Dendritic cell treated with granulocyte-macrophage colony-stimulating factor and Interleukin-4, amounts not matched to agents 40 ng/mL and 50 ng/mL, for 4 days (primary cell): ENCODE data around the gene THAP8.
"Not testable (repeated sequence)": the region's sequence is repeated elsewhere in the genome, so short reads cannot be mapped to it uniquely, and the experiment has no call there.

ENCODE experiments used
- H3K27ac Mint-ChIP-seq: one replicate; pipeline ENCODE4 v1.8.0; 2022; ENCODE audit warnings: mild to moderate bottlenecking, mixed read lengths
- H3K27me3 Mint-ChIP-seq: one replicate; pipeline ENCODE4 v1.8.0; 2022; ENCODE audit warnings: mild to moderate bottlenecking, mixed read lengths
- H3K36me3 Mint-ChIP-seq: one replicate; pipeline ENCODE4 v1.8.0; 2022; ENCODE audit warnings: low read depth, mixed read lengths
- H3K4me1 Mint-ChIP-seq: one replicate; pipeline ENCODE4 v1.8.0; 2022; ENCODE audit warnings: low read depth, mixed read lengths
- H3K4me3 Mint-ChIP-seq: one replicate; pipeline ENCODE4 v1.8.0; 2022; ENCODE audit warnings: mild to moderate bottlenecking, moderate library complexity, mixed read lengths
- H3K9me3 Mint-ChIP-seq: one replicate; pipeline ENCODE4 v1.8.0; 2022; ENCODE audit warnings: mixed read lengths
- intact Hi-C: fragments of 100-400 bp; cut with micrococcal nuclease; formaldehyde crosslinking; loops from one replicate; pipeline ENCODE4 v1.15.0; 2022

THAP8 gene

DNA sequence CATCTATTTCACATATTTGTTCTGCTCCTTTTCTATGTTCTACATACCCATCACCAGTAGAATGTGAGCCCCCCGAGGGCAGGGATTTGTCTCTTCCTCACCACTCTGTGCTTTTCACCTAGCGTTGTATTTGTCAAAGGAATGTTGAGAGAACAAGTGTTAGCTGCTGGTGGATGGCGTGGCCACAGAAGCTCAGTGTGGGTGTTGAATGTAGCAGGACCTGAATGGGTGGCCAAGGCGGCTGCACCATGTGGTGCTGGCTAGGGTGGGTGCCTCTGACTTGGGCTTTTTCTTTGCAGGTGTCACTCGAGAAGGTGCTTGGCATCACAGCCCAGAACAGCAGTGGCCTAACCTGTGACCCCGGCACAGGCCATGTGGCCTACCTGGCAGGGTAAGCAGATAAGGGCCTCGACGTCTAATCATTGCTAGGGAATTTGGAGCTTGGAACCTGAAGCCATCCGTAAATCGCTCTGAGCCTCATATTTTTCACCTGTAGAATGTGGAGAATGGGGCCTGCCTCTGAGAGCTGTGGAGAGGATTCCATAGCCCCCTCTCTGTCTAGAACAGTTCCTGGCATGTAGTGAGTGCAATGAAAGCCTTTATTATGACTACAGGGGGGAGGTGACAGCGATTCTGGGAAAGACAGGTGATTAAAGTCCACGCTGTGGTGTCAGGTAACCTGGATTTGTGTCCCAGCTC lies 4.5 kb upstream of the THAP8 start:
- peaks cover 7% of the 10 kb centered on the region for H3K36me3 Mint-ChIP-seq
- peaks cover 24% of the 10 kb centered on the region for H3K4me1 Mint-ChIP-seq
- intact Hi-C loops, result no loop called here
- H3K27me3 Mint-ChIP-seq, result no peaks in the 10 kb centered on the region
- no peak overlapping the region for H3K27ac Mint-ChIP-seq
- H3K9me3 Mint-ChIP-seq, result no peaks in the 10 kb centered on the region
- no peak overlapping the region for H3K4me3 Mint-ChIP-seq

- Mint-ChIP-seq H3K4me3 (peak within 1 kb of the TSS; percentile 97), H3K36me3 (peaks cover 21% of the 10 kb centered on the region), H3K4me1 (peaks cover 43% of the 10 kb centered on the region), H3K9me3 (no peaks in the 10 kb centered on the region), H3K27ac (peak within 1 kb of the TSS; percentile 89), H3K27me3 (no peaks in the 10 kb centered on the region)
- intact Hi-C loops, result loop anchor here (1.0 to 5.0 kb wide), 4 partner anchors 40 to 308 kb away; partner anchors contain the start of genes ALKBH6, LIN37, PSENEN and SDHAF1
Measured at GRCh38 chr19:36054733-36055686, 925 bp upstream of the THAP8 start, which contains the start of gene WDR62. TSS of gene WDR62 (plus strand) at chr19:36054897. CDS start at chr19:36054972, 75 bp downstream.

DNA sequence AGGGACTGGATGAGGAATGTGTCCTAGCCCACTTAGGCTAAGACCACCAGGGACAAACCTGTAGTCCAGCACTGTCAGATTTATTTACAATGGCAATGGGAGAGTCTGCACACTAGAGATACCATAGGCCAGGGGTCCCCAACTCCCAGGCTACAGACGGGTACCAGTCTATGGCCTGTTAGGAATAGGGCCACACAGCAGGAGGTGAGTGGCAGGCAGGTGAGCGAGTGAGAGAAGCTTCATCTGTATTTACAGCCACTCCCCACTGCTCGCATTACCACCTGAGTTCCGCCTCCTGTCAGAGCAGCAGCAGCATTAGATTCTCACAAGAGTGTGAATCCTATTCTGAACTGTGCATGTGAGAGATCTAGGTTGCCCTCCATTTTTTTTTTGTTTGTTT lies 2.4 kb downstream of the THAP8 start:
- Mint-ChIP-seq H3K36me3 (peaks cover 21% of the 10 kb centered on the region), H3K27me3 (no peaks in the 10 kb centered on the region), H3K4me3 (no peak overlapping the region), H3K27ac (no peak overlapping the region), H3K4me1 (peaks cover 37% of the 10 kb centered on the region), H3K9me3 (no peaks in the 10 kb centered on the region)
- intact Hi-C loops, result loop anchor here (5.0 kb wide), 2 partner anchors 54 to 304 kb away; partner anchors contain the start of genes LIN37, PSENEN, SDHAF1 and U2AF1L4

- intact Hi-C loops, result loop anchor here (5.0 kb wide), 2 partner anchors 54 to 304 kb away; partner anchors contain the start of genes LIN37, PSENEN, SDHAF1 and U2AF1L4
- no peaks in the 10 kb centered on the region for H3K27me3 Mint-ChIP-seq
- H3K27ac Mint-ChIP-seq, result no peak overlapping the region
- H3K9me3 Mint-ChIP-seq, result no peaks in the 10 kb centered on the region
- H3K4me3 Mint-ChIP-seq, result no peak overlapping the region
- H3K36me3 Mint-ChIP-seq, result peaks cover 21% of the 10 kb centered on the region
- H3K4me1 Mint-ChIP-seq, result peaks cover 33% of the 10 kb centered on the region
Measured at GRCh38 chr19:36051236-36051635, 2.8 kb downstream of the THAP8 start.

DNA sequence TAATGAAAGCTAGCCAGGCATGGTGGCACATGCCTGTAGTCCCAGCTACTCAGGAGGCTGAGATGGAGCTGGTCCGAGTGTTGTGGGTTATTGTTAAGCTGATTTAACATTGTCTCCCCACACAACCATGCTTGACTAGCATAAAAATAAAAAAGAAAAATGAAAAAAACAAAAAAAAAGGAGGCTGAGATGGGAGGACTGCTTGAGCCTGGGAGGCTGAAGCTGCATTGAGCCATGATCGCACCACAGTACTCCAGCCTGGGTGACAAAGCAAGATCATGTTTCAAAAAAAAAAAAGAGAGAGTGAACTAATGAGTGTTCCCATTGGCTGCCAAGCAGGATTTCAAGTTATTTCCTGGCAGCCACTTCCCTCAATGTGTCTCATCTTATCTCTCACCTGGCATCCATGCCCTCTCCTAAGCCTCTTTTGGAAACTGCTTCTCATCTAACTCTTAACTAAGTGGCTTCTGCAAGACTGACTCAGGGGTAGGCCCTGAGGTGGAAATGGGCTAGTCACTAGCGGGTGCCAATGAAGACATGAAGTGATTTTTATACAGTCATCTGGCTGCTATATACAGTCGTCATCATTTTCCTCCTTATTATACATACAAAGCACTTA lies 4.9 kb downstream of the THAP8 start:
- peaks cover 23% of the 10 kb centered on the region for H3K4me1 Mint-ChIP-seq
- no peaks in the 10 kb centered on the region for H3K9me3 Mint-ChIP-seq
- no peak overlapping the region for H3K27ac Mint-ChIP-seq
- no peak overlapping the region for H3K4me3 Mint-ChIP-seq
- peaks cover 26% of the 10 kb centered on the region for H3K36me3 Mint-ChIP-seq
- intact Hi-C loops, result no loop called here
- H3K27me3 Mint-ChIP-seq, result no peaks in the 10 kb centered on the region

GRCh38 chr19:36047835-36048234 lies 6.2 kb downstream of the THAP8 start:
- intact Hi-C loops, result no loop called here
- Mint-ChIP-seq H3K4me3 (no peak overlapping the region), H3K9me3 (no peaks in the 10 kb centered on the region), H3K36me3 (peaks cover 18% of the 10 kb centered on the region), H3K27ac (no peak overlapping the region), H3K27me3 (no peaks in the 10 kb centered on the region), H3K4me1 (peaks cover 14% of the 10 kb centered on the region)

GRCh38 chr19:36046443-36047050 lies 7.5 kb downstream of the THAP8 start:
- Mint-ChIP-seq H3K4me3 (no peak overlapping the region), H3K4me1 (peaks cover 21% of the 10 kb centered on the region), H3K27me3 (no peaks in the 10 kb centered on the region), H3K36me3 (peaks cover 18% of the 10 kb centered on the region), H3K27ac (no peak overlapping the region), H3K9me3 (no peaks in the 10 kb centered on the region)
- intact Hi-C loops, result no loop called here

DNA sequence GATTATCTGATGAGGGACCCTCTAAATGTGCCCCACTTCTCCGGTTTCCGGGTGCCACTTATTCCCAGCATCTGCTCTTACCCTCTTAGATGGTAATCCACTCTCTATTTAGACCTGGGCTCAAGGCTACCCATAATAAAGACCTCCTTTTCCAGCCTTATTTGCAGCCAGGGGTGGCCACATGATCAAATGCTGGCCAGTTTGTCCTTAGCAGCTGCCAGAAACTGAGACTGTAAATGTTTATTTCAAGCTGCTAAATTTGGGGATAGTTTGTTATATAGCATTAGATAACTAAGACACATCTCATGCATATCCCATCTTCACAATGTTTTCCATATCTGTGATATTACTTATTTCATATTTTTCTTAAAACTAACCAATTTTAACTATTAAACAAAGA lies 10.1 kb downstream of the THAP8 start:
- Mint-ChIP-seq H3K27ac (no peak overlapping the region), H3K4me3 (no peak overlapping the region), H3K27me3 (no peaks in the 10 kb centered on the region), H3K4me1 (peaks cover 13% of the 10 kb centered on the region), H3K9me3 (no peaks in the 10 kb centered on the region), H3K36me3 (peaks cover 28% of the 10 kb centered on the region)
- intact Hi-C loops, result no loop called here

DNA sequence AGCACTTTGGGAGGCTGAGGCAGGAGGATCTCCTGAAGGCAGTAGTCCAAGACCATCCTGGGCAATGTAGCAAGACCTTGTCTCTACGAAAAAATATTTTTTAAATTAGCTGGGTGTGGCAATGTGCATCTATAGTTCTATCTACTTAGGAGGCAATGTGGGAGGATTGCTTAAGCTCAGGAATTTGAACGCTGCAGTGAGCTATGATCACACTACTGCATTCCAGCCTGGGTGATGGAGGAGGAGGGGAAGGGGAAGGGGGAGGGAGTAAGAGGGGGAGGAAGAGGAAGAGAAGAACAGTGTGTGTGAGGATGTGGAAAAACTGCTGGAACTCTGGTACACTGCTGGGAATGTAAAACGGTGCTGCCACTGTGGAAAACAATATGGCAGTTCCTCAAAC lies 12.3 kb downstream of the THAP8 start:
- no peaks in the 10 kb centered on the region for H3K9me3 Mint-ChIP-seq
- no peak overlapping the region for H3K4me3 Mint-ChIP-seq
- H3K36me3 Mint-ChIP-seq, result peaks cover 45% of the 10 kb centered on the region
- peaks cover 18% of the 10 kb centered on the region for H3K4me1 Mint-ChIP-seq
- H3K27ac Mint-ChIP-seq, result no peak overlapping the region
- intact Hi-C loops, result no loop called here
- H3K27me3 Mint-ChIP-seq, result no peaks in the 10 kb centered on the region

DNA sequence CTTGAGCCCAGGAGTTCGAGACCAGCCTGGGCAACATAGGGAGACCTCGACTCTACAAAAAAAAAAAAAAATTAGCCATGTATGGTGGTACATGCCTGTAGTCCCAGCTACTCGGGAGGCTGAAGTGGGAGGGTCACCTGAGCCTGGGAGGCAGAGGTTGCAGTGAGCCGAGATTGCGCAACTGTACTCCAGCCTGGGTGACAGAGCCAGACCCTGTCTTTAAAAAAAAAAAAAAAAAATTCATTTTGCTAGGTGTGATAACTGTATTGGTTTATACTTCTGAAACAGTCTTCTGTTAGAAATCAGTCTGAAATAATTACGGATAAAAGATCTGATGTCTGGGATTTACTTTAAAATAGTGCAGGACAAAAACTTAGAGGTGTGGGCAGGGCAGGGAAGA lies 13.0 kb downstream of the THAP8 start:
- peaks cover 21% of the 10 kb centered on the region for H3K4me1 Mint-ChIP-seq
- H3K36me3 Mint-ChIP-seq, result peaks cover 47% of the 10 kb centered on the region
- intact Hi-C loops, H3K9me3 Mint-ChIP-seq, H3K27ac Mint-ChIP-seq, H3K4me3 Mint-ChIP-seq, H3K27me3 Mint-ChIP-seq: not testable (repeated sequence)

DNA sequence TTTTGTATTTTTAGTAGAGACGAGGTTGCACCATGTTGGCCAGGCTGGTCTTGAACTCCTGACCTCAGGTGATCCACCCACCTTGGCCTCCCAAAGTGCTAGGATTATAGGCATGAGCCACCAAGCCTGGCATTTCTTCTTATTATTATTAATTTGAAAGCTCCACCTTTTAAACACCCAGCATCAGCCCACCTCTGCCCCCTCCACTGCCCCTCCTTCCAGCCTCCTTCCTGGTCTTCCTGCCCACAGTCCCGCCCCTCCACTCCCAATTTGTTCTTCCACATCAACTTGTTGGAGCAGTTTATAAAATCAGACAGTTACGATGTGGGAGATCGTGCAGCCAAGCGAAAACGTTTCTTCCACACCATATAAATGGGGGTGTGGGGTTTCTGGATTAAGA lies 13.6 kb downstream of the THAP8 start:
- Mint-ChIP-seq H3K27ac (no peak overlapping the region), H3K27me3 (no peaks in the 10 kb centered on the region), H3K4me1 (peaks cover 26% of the 10 kb centered on the region), H3K4me3 (no peak overlapping the region), H3K9me3 (no peaks in the 10 kb centered on the region), H3K36me3 (peaks cover 50% of the 10 kb centered on the region)
- intact Hi-C loops, result no loop called here

DNA sequence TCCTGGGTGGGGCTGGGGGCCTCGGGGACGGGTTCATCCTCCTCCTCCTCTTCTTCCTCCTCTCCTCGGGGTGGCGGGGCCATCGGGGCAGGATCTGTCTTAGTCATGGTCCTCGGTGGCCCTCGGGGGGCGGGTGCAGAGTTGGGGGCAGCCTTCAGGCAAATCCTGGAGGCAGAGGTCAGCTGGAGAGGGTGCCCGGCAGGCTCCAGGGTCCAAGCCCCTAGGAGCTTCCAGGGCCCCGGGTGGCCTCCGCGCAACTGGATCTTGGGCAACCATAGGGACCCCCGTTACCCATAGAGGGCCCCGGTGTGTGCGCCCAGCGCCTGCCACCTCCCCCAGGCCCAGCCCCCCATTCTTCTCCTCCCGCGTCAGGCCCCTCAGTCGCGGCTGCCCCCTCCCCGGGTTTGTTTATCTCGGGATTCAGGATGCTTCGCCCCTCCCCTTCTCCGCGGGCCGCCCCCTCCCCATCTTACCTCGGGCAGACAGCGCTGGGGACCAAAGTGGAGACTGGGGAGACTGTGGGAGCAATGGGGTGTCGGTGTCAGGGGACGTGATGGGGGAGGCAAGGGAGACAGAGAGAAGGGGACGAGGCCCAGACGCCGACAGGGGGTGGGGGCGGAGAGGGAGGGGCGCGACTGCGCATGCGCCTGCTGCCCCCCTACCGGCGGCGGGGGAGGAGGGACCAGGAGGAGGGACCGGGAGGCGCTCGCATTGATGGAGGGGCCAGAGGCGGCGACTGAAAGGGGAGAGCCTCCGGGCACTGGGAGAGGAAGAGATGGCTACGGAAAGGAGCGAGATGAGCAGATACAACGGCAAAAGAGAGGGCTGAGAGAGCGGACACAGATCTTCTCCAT lies 21.6 kb downstream of the THAP8 start, which contains the start of gene CLIP3:
Gene CLIP3, minus strand, starts transcription at position 623 of the 854 bp plus-strand sequence. Its CDS starts 516 bp downstream, at position 107.
- H3K4me3 Mint-ChIP-seq, result no peak within 1 kb of the TSS
- H3K4me1 Mint-ChIP-seq, result peaks cover 25% of the 10 kb centered on the region
- intact Hi-C loops, result no loop called here
- H3K36me3 Mint-ChIP-seq, result peaks cover 35% of the 10 kb centered on the region
- H3K27ac Mint-ChIP-seq, result no peak within 1 kb of the TSS
- H3K27me3 Mint-ChIP-seq, result peaks cover 18% of the 10 kb centered on the region
- no peaks in the 10 kb centered on the region for H3K9me3 Mint-ChIP-seq

- Mint-ChIP-seq H3K9me3 (no peaks in the 10 kb centered on the region), H3K36me3 (peaks cover 26% of the 10 kb centered on the region), H3K27ac (no peak overlapping the region), H3K4me3 (no peak overlapping the region), H3K4me1 (peaks cover 16% of the 10 kb centered on the region), H3K27me3 (peaks cover 18% of the 10 kb centered on the region)
- intact Hi-C loops, result no loop called here
Measured at GRCh38 chr19:36031308-36031707, 22.8 kb downstream of the THAP8 start.
